HepG2 (cell line): ENCODE results near the gene TRIM5. TPM values are rescaled to one million over a fixed set of nuclear protein-coding genes. Genes with fewer than 3 reads are reported as not detected.

Source experiments
- ARHGAP35 ChIP-seq: sonication (generic); formaldehyde crosslinking; IDR thresholded peaks from 2 replicates; pipeline ENCODE4 v1.9.0; 2022; ENCODE audit warnings: mild to moderate bottlenecking, inconsistent platforms, moderate library complexity, missing genetic modification reagents, borderline replicate concordance
- CCAR2 ChIP-seq: fragments of 200-400 bp; formaldehyde crosslinking; optimal IDR thresholded peaks from 2 replicates; pipeline ENCODE3; 2018; ENCODE audit warnings: low read depth, mild to moderate bottlenecking, low read length, moderate library complexity
- KDM1A ChIP-seq: IDR thresholded peaks from 2 replicates; pipeline ENCODE4 v1.6.1; 2016; ENCODE audit warnings: missing compliant biosample characterization
- SALL2 ChIP-seq: sonication (generic); formaldehyde crosslinking; IDR thresholded peaks from 2 replicates; pipeline ENCODE4 v1.8.1; 2023; ENCODE audit warnings: mild to moderate bottlenecking, missing genetic modification reagents, inconsistent platforms
- ZBTB38 ChIP-seq: sonication (generic); formaldehyde crosslinking; IDR thresholded peaks from 2 replicates; pipeline ENCODE4 v1.5.1; 2020; ENCODE audit warnings: mild to moderate bottlenecking, missing genetic modification reagents
- ZNF792 ChIP-seq: IDR thresholded peaks from 2 replicates; pipeline ENCODE4 v1.6.1; 2016
- polyA plus RNA-seq, 8 experiments: library from polyadenylated mRNA; depleted of rRNA in 3 of 8; stranded (reverse) in 7 of 8; unstranded in 1 of 8; fragments of >200 nt; fragmentation: Illumina TruSeq in 4 of 8; extraction: Trizol in 4 of 8; gene quantifications; 2 replicates each; pipeline versions ENCODE4 v1.2.1 to v1.2.3, GENCODE V29; 2011 to 2016; ENCODE audit warnings: low read depth in 4 of 8, missing spikeins in 1 of 8, mixed read lengths in 1 of 8; ENCODE audit not compliant: insufficient read depth in 1 of 8
- total RNA-seq, 5 experiments: library from RNA; depleted of rRNA; stranded (reverse); fragments of >200 nt; fragmentation: Illumina TruSeq; extraction: Trizol; gene quantifications; 2 replicates each; pipeline ENCODE4 v1.2.3, GENCODE V29; 2016; ENCODE audit warnings: low read depth in 1 of 5
- TF ChIP-seq, protein P1 (sequence below): sonication (generic); formaldehyde crosslinking; IDR thresholded peaks from 2 replicates; pipeline ENCODE4 v1.4.0; 2020; ENCODE audit warnings: missing genetic modification reagents, borderline replicate concordance
- TF ChIP-seq, protein P2 (sequence below): sonication (generic); formaldehyde crosslinking; IDR thresholded peaks from 2 replicates; pipeline ENCODE4 v1.4.0; 2020; ENCODE audit warnings: mild to moderate bottlenecking, missing genetic modification reagents

TRIM5 gene
- total and polyA plus RNA-seq, 2 of the 13 experiments (the other 11 are each of a cell fraction or from before 2014, with no cell fraction given) = 7.8 to 13.1 TPM

GRCh38 chr11:5695580-5695979 lies 10.7 kb upstream of the TRIM5 start (continued):
- TF ChIP-seq, protein P1, sequence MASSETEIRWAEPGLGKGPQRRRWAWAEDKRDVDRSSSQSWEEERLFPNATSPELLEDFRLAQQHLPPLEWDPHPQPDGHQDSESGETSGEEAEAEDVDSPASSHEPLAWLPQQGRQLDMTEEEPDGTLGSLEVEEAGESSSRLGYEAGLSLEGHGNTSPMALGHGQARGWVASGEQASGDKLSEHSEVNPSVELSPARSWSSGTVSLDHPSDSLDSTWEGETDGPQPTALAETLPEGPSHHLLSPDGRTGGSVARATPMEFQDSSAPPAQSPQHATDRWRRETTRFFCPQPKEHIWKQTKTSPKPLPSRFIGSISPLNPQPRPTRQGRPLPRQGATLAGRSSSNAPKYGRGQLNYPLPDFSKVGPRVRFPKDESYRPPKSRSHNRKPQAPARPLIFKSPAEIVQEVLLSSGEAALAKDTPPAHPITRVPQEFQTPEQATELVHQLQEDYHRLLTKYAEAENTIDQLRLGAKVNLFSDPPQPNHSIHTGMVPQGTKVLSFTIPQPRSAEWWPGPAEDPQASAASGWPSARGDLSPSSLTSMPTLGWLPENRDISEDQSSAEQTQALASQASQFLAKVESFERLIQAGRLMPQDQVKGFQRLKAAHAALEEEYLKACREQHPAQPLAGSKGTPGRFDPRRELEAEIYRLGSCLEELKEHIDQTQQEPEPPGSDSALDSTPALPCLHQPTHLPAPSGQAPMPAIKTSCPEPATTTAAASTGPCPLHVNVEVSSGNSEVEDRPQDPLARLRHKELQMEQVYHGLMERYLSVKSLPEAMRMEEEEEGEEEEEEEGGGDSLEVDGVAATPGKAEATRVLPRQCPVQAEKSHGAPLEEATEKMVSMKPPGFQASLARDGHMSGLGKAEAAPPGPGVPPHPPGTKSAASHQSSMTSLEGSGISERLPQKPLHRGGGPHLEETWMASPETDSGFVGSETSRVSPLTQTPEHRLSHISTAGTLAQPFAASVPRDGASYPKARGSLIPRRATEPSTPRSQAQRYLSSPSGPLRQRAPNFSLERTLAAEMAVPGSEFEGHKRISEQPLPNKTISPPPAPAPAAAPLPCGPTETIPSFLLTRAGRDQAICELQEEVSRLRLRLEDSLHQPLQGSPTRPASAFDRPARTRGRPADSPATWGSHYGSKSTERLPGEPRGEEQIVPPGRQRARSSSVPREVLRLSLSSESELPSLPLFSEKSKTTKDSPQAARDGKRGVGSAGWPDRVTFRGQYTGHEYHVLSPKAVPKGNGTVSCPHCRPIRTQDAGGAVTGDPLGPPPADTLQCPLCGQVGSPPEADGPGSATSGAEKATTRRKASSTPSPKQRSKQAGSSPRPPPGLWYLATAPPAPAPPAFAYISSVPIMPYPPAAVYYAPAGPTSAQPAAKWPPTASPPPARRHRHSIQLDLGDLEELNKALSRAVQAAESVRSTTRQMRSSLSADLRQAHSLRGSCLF (CRISPR knock-in tag) = no peak
- TF ChIP-seq SALL2 (CRISPR knock-in tag) (no peak), CCAR2 (no peak), KDM1A (CRISPR knock-in tag) (no peak), ARHGAP35 (CRISPR knock-in tag) (no peak), ZNF792 (CRISPR knock-in tag) (no peak), ZBTB38 (CRISPR knock-in tag) (no peak)
- TF ChIP-seq, protein P2, sequence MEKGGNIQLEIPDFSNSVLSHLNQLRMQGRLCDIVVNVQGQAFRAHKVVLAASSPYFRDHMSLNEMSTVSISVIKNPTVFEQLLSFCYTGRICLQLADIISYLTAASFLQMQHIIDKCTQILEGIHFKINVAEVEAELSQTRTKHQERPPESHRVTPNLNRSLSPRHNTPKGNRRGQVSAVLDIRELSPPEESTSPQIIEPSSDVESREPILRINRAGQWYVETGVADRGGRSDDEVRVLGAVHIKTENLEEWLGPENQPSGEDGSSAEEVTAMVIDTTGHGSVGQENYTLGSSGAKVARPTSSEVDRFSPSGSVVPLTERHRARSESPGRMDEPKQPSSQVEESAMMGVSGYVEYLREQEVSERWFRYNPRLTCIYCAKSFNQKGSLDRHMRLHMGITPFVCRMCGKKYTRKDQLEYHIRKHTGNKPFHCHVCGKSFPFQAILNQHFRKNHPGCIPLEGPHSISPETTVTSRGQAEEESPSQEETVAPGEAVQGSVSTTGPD = no peak
